ENCODE data around the gene PERM1. TPM values are rescaled to one million over a fixed set of nuclear protein-coding genes. Genes with fewer than 3 reads are reported as not detected.
A peak's percentile ranks its signal among the peaks of the same experiment; 100 is the strongest.

Gene PERM1
- total and polyA plus RNA-seq, 2 of the 13 experiments (the other 11 are each of a cell fraction or from before 2014, with no cell fraction given), result 0.04 to 0.29 TPM

DNA sequence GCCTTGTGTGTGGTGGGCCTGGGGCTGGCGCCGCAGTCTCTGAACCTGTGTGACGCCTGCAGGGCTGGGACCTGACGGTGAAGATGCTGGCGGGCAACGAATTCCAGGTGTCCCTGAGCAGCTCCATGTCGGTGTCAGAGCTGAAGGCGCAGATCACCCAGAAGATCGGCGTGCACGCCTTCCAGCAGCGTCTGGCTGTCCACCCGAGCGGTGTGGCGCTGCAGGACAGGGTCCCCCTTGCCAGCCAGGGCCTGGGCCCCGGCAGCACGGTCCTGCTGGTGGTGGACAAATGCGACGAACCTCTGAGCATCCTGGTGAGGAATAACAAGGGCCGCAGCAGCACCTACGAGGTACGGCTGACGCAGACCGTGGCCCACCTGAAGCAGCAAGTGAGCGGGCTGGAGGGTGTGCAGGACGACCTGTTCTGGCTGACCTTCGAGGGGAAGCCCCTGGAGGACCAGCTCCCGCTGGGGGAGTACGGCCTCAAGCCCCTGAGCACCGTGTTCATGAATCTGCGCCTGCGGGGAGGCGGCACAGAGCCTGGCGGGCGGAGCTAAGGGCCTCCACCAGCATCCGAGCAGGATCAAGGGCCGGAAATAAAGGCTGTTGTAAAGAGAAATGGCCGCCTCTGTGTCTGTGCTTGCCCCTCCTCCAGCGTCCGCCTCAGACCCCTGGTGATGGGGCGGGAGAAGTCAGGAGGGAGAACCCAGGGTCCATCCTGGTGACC is 32.2 kb upstream of the PERM1 start (continued):
- TF ChIP-seq, protein P1, sequence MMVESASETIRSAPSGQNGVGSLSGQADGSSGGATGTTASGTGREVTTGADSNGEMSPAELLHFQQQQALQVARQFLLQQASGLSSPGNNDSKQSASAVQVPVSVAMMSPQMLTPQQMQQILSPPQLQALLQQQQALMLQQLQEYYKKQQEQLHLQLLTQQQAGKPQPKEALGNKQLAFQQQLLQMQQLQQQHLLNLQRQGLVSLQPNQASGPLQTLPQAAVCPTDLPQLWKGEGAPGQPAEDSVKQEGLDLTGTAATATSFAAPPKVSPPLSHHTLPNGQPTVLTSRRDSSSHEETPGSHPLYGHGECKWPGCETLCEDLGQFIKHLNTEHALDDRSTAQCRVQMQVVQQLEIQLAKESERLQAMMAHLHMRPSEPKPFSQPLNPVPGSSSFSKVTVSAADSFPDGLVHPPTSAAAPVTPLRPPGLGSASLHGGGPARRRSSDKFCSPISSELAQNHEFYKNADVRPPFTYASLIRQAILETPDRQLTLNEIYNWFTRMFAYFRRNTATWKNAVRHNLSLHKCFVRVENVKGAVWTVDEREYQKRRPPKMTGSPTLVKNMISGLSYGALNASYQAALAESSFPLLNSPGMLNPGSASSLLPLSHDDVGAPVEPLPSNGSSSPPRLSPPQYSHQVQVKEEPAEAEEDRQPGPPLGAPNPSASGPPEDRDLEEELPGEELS (CRISPR knock-in tag; IDR thresholded peaks at IDR 0.05), result peak; percentile 30; the same call in 1 of the 2 replicates
- TF ChIP-seq HOXA3 (CRISPR knock-in tag; IDR thresholded peaks at IDR 0.05), result peak; percentile 34; the same call in 1 of the 2 replicates
- TF ChIP-seq, protein P2, sequence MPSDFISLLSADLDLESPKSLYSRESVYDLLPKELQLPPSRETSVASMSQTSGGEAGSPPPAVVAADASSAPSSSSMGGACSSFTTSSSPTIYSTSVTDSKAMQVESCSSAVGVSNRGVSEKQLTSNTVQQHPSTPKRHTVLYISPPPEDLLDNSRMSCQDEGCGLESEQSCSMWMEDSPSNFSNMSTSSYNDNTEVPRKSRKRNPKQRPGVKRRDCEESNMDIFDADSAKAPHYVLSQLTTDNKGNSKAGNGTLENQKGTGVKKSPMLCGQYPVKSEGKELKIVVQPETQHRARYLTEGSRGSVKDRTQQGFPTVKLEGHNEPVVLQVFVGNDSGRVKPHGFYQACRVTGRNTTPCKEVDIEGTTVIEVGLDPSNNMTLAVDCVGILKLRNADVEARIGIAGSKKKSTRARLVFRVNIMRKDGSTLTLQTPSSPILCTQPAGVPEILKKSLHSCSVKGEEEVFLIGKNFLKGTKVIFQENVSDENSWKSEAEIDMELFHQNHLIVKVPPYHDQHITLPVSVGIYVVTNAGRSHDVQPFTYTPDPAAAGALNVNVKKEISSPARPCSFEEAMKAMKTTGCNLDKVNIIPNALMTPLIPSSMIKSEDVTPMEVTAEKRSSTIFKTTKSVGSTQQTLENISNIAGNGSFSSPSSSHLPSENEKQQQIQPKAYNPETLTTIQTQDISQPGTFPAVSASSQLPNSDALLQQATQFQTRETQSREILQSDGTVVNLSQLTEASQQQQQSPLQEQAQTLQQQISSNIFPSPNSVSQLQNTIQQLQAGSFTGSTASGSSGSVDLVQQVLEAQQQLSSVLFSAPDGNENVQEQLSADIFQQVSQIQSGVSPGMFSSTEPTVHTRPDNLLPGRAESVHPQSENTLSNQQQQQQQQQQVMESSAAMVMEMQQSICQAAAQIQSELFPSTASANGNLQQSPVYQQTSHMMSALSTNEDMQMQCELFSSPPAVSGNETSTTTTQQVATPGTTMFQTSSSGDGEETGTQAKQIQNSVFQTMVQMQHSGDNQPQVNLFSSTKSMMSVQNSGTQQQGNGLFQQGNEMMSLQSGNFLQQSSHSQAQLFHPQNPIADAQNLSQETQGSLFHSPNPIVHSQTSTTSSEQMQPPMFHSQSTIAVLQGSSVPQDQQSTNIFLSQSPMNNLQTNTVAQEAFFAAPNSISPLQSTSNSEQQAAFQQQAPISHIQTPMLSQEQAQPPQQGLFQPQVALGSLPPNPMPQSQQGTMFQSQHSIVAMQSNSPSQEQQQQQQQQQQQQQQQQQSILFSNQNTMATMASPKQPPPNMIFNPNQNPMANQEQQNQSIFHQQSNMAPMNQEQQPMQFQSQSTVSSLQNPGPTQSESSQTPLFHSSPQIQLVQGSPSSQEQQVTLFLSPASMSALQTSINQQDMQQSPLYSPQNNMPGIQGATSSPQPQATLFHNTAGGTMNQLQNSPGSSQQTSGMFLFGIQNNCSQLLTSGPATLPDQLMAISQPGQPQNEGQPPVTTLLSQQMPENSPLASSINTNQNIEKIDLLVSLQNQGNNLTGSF (CRISPR knock-in tag; IDR thresholded peaks at IDR 0.05), result no peak
- TF ChIP-seq, protein P3, sequence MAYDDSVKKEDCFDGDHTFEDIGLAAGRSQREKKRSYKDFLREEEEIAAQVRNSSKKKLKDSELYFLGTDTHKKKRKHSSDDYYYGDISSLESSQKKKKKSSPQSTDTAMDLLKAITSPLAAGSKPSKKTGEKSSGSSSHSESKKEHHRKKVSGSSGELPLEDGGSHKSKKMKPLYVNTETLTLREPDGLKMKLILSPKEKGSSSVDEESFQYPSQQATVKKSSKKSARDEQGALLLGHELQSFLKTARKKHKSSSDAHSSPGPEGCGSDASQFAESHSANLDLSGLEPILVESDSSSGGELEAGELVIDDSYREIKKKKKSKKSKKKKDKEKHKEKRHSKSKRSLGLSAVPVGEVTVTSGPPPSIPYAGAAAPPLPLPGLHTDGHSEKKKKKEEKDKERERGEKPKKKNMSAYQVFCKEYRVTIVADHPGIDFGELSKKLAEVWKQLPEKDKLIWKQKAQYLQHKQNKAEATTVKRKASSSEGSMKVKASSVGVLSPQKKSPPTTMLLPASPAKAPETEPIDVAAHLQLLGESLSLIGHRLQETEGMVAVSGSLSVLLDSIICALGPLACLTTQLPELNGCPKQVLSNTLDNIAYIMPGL (CRISPR knock-in tag; IDR thresholded peaks at IDR 0.05; ENCODE audit: borderline replicate concordance in 1 of 2, low read depth in 1 of 2), result 0 out of 4 replicates have a peak, but pooled peaks of 1 of the 2 experiments have one; percentile 16
- no peak for TF ChIP-seq ZNF230 (CRISPR knock-in tag; IDR thresholded peaks at IDR 0.05)
- TF ChIP-seq, protein P4, sequence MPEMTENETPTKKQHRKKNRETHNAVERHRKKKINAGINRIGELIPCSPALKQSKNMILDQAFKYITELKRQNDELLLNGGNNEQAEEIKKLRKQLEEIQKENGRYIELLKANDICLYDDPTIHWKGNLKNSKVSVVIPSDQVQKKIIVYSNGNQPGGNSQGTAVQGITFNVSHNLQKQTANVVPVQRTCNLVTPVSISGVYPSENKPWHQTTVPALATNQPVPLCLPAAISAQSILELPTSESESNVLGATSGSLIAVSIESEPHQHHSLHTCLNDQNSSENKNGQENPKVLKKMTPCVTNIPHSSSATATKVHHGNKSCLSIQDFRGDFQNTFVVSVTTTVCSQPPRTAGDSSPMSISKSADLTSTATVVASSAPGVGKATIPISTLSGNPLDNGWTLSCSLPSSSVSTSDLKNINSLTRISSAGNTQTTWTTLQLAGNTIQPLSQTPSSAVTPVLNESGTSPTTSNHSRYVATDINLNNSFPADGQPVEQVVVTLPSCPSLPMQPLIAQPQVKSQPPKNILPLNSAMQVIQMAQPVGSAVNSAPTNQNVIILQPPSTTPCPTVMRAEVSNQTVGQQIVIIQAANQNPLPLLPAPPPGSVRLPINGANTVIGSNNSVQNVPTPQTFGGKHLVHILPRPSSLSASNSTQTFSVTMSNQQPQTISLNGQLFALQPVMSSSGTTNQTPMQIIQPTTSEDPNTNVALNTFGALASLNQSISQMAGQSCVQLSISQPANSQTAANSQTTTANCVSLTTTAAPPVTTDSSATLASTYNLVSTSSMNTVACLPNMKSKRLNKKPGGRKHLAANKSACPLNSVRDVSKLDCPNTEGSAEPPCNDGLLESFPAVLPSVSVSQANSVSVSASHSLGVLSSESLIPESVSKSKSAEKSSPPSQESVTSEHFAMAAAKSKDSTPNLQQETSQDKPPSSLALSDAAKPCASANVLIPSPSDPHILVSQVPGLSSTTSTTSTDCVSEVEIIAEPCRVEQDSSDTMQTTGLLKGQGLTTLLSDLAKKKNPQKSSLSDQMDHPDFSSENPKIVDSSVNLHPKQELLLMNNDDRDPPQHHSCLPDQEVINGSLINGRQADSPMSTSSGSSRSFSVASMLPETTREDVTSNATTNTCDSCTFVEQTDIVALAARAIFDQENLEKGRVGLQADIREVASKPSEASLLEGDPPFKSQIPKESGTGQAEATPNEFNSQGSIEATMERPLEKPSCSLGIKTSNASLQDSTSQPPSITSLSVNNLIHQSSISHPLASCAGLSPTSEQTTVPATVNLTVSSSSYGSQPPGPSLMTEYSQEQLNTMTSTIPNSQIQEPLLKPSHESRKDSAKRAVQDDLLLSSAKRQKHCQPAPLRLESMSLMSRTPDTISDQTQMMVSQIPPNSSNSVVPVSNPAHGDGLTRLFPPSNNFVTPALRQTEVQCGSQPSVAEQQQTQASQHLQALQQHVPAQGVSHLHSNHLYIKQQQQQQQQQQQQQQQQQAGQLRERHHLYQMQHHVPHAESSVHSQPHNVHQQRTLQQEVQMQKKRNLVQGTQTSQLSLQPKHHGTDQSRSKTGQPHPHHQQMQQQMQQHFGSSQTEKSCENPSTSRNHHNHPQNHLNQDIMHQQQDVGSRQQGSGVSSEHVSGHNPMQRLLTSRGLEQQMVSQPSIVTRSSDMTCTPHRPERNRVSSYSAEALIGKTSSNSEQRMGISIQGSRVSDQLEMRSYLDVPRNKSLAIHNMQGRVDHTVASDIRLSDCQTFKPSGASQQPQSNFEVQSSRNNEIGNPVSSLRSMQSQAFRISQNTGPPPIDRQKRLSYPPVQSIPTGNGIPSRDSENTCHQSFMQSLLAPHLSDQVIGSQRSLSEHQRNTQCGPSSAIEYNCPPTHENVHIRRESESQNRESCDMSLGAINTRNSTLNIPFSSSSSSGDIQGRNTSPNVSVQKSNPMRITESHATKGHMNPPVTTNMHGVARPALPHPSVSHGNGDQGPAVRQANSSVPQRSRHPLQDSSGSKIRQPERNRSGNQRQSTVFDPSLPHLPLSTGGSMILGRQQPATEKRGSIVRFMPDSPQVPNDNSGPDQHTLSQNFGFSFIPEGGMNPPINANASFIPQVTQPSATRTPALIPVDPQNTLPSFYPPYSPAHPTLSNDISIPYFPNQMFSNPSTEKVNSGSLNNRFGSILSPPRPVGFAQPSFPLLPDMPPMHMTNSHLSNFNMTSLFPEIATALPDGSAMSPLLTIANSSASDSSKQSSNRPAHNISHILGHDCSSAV (CRISPR knock-in tag; IDR thresholded peaks at IDR 0.05; ENCODE audit: borderline replicate concordance), result no peak
- TF ChIP-seq CHCHD3 (CRISPR knock-in tag; IDR thresholded peaks at IDR 0.05), result 0 out of 2 replicates have a peak, but pooled peaks have one; percentile 5
- TF ChIP-seq SOX6 (IDR thresholded peaks at IDR 0.05), result no peak
- TF ChIP-seq SOX6 (CRISPR knock-in tag; IDR thresholded peaks at IDR 0.05), result peak; percentile 1; the same call in 1 of the 2 replicates
- peak; percentile 45 for TF ChIP-seq ZNF263 (CRISPR knock-in tag; IDR thresholded peaks at IDR 0.05)
